Large intestine (tissue), 3 donors: ENCODE measurements around the gene C3orf70. TPM values are rescaled to one million over a fixed set of nuclear protein-coding genes. Genes with fewer than 3 reads are reported as not detected.
"Not testable (repeated sequence)": the region's sequence is repeated elsewhere in the genome, so short reads cannot be mapped to it uniquely, and the experiment has no call there.

ENCODE experiments used
- DNase-seq, 2 donors: peaks; one replicate each; pipeline versions ENCODE4 v3.0.0 to v3.0.0-alpha.2; 2013
- H3K27ac ChIP-seq: one replicate; pipeline ENCODE4 v1.5.1; 2013; ENCODE audit warnings: low read length
- H3K27me3 ChIP-seq: 2 replicates; pipeline ENCODE4 v1.6.1; 2013; ENCODE audit warnings: low read length; ENCODE audit not compliant: control insufficient read depth, insufficient read depth
- H3K36me3 ChIP-seq: 2 replicates; pipeline ENCODE4 v1.6.1; 2013; ENCODE audit warnings: low read length; ENCODE audit not compliant: control insufficient read depth, insufficient read depth
- H3K4me1 ChIP-seq: one replicate; pipeline ENCODE4 v1.6.1; 2013; ENCODE audit warnings: low read length; ENCODE audit not compliant: control insufficient read depth, insufficient read depth
- H3K4me3 ChIP-seq: one replicate; pipeline ENCODE4 v1.5.1; 2013; ENCODE audit warnings: low read length
- H3K9me3 ChIP-seq: one replicate; pipeline ENCODE4 v1.6.1; 2013; ENCODE audit warnings: mild to moderate bottlenecking, low read depth, low read length, moderate library complexity; ENCODE audit not compliant: control insufficient read depth
- WGBS: methylation state at CpG from one replicate; pipeline ENCODE4 v1.1.5; 2013; ENCODE audit warnings: low lambda C conversion rate; ENCODE audit not compliant: insufficient coverage; 5-methylcytosine and 5-hydroxymethylcytosine counted together
- polyA plus RNA-seq: library from polyadenylated mRNA; unstranded; fragments of 120-200 nt; gene quantifications from one replicate; pipeline ENCODE4 v1.2.1, GENCODE V29; 2013

The C3orf70 gene
- polyA plus RNA-seq, 1 donor, result 10.2 TPM

DNA sequence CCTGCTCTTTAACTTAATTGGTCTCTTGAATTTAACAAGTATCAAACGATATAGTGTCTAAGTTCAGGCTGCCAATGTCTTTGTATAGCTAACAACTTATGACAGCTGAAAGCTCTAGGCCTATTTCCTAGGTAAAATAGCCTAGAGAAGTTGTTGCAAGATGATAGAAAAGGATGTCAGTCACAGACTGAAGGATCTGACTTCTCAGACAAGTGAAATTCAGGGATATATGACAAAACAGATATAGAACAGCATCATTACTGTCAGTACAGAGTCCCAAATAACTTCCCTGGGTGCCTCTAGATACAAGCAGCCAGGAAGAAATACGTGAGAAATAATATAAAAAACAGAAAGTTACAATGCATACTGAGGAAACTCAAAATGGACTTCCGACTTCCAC lies 26.7 kb downstream of the C3orf70 start:
- H3K4me1 ChIP-seq, result no peaks in the 10 kb centered on the region
- no peaks in the 10 kb centered on the region for H3K9me3 ChIP-seq
- H3K36me3 ChIP-seq, result no peaks in the 10 kb centered on the region
- H3K4me3 ChIP-seq, result no peak overlapping the region
- H3K27me3 ChIP-seq, result no peaks in the 10 kb centered on the region
- H3K27ac ChIP-seq, result no peak overlapping the region
- no peak for DNase-seq
- 94% methylated on average over 2 of the region's 3 CpGs for WGBS

DNA sequence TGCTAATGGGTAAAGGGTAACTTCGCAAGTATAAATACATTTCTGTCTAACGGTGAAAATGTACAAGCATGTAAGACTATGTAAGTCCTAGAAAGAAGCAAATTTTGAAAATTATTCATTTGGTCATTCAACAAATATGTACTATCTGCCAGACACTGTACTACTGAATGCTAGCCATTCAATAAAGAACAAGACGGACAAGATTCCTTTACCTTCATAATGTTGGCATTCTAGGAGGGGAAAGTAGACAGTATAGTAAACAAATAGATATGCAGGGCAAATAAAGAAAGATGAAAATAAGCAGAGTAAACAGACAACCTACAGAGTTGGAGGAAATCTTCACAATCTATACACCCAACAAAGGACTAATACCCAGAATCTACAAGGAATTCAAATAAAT lies 32.7 kb downstream of the C3orf70 start:
- H3K9me3 ChIP-seq, result no peaks in the 10 kb centered on the region
- 93% methylated on average over 2 of the region's 3 CpGs for WGBS
- H3K27ac ChIP-seq, result no peak overlapping the region

DNA sequence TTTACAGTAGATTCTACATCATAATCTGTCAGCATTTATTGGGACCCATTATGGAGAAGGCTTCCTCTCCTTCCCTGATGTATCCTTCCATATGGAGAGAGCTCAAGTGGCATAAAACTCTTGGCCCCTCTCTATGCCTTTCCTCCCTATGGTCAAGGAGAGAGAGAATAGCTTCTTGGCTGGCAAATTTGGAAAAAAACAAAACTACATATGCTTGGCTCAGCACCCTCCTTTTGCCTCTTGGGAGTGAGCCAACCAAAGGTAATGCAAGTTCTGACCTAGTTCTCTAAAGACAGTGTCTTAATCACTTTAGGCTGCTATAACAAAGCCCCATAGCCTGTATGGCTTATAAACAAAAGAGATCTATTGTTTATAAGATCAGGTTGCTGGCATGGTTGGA lies 37.5 kb downstream of the C3orf70 start:
- H3K27ac ChIP-seq, result no peak overlapping the region
- H3K27me3 ChIP-seq, result no peaks in the 10 kb centered on the region
- no peak overlapping the region for H3K4me3 ChIP-seq
- H3K36me3 ChIP-seq, result no peaks in the 10 kb centered on the region
- no peaks in the 10 kb centered on the region for H3K9me3 ChIP-seq
- no peak for DNase-seq
- H3K4me1 ChIP-seq, result no peaks in the 10 kb centered on the region

More for the DNA sequence above, 32.7 kb downstream of the C3orf70 start:
- H3K27me3 ChIP-seq, result no peaks in the 10 kb centered on the region
- DNase-seq, result no peak
- H3K36me3 ChIP-seq, result no peaks in the 10 kb centered on the region
- no peak overlapping the region for H3K4me3 ChIP-seq
- H3K4me1 ChIP-seq, result no peaks in the 10 kb centered on the region

DNA sequence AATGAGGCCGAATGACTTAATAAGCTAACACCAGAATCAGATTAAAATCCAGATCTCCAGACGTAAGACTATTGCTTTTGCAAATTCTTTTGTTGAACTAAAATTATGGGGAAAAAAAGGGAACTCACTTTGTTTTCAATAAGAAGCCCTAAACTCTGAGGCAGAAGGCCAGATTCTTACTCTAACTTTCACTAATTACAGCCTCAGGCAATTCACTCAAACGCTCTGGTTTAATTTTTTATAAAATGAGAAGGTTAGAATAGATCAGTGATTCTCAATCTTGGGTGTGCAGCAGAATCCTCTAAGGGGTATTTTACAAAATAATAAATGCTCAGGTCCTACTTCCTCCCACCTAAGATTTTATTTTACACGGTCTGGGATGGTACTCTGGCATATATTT lies 38.1 kb downstream of the C3orf70 start:
- WGBS, result 100% methylated on average over 2 of the region's 4 CpGs
- H3K36me3 ChIP-seq, result no peaks in the 10 kb centered on the region
- no peak overlapping the region for H3K27ac ChIP-seq
- no peaks in the 10 kb centered on the region for H3K9me3 ChIP-seq
- no peak for DNase-seq
- no peaks in the 10 kb centered on the region for H3K4me1 ChIP-seq
- no peaks in the 10 kb centered on the region for H3K27me3 ChIP-seq
- H3K4me3 ChIP-seq, result no peak overlapping the region

- 89% methylated on average over 1 of the region's 5 CpGs for WGBS
- Histone ChIP-seq H3K9me3 (no peaks in the 10 kb centered on the region), H3K27ac (no peak overlapping the region), H3K27me3 (no peaks in the 10 kb centered on the region), H3K4me1 (no peaks in the 10 kb centered on the region), H3K36me3 (no peaks in the 10 kb centered on the region), H3K4me3 (no peak overlapping the region)
- no peak for DNase-seq
These were observed 40.7 kb downstream of the C3orf70 start for GRCh38 chr3:185112186-185112585.

GRCh38 chr3:185109012-185109411 lies 43.8 kb downstream of the C3orf70 start:
- H3K4me1 ChIP-seq, result not testable (repeated sequence)

GRCh38 chr3:185106256-185106890 lies 46.5 kb downstream of the C3orf70 start:
- no CpG with 5 or more reads among the region's 9 CpGs for WGBS

More at GRCh38 chr3:185109012-185109411, 43.8 kb downstream of the C3orf70 start:
- not testable (repeated sequence) for H3K27ac ChIP-seq, H3K9me3 ChIP-seq, H3K36me3 ChIP-seq, H3K27me3 ChIP-seq, H3K4me3 ChIP-seq, DNase-seq
- WGBS, result 77% methylated on average over 2 of the region's 2 CpGs

DNA sequence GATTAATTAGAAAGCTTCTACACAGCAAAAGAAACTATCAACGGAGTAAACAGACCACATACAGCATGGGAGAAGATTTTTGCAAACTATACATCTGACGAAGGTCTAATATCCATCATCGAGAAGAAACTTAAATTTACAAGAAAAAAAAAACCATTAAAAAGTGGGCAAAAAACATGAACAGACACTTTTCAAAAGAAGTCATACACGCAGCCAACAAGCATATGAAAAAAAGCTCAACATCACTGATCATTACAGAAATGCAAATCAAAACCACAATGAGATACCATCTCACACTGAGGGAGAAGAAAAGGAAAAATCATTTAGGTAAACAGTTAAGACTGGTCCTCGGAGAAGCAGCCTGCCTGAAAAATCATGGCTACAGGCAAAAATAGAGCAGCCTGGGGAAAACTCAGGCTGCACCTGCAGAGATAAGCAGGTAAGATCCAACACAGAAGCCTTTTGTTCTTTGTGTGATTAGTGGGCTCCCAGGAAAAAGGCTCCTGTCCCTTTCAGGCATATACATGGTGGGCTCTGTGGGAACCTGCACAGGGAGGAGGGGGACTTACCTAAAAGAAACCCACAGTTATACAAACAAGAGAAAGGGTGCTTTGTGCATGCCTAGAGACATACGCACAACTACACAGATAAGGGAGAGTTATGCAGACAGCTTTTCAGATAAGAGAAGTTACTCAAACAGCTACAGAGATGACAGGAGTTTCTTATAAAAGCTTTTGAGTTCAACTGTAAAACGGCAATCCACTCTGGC lies 49.3 kb downstream of the C3orf70 start:
- Histone ChIP-seq H3K9me3 (peaks cover 3% of the 10 kb centered on the region), H3K4me3 (no peak overlapping the region), H3K27me3 (no peaks in the 10 kb centered on the region), H3K27ac (no peak overlapping the region), H3K4me1 (no peaks in the 10 kb centered on the region), H3K36me3 (no peaks in the 10 kb centered on the region)
- DNase-seq, result no peak
- no CpG with 5 or more reads among the region's 7 CpGs for WGBS

More at GRCh38 chr3:185106256-185106890, 46.5 kb downstream of the C3orf70 start:
- H3K36me3 ChIP-seq, DNase-seq, H3K27me3 ChIP-seq, H3K9me3 ChIP-seq, H3K27ac ChIP-seq, H3K4me1 ChIP-seq, H3K4me3 ChIP-seq: not testable (repeated sequence)

GRCh38 chr3:185094697-185095096 lies 58.2 kb downstream of the C3orf70 start:
- 100% methylated on average over 1 of the region's 4 CpGs for WGBS
- Histone ChIP-seq H3K36me3 (no peaks in the 10 kb centered on the region), H3K4me3 (no peak overlapping the region), H3K9me3 (no peaks in the 10 kb centered on the region), H3K27ac (no peak overlapping the region), H3K27me3 (no peaks in the 10 kb centered on the region), H3K4me1 (no peaks in the 10 kb centered on the region)
- no peak for DNase-seq

DNA sequence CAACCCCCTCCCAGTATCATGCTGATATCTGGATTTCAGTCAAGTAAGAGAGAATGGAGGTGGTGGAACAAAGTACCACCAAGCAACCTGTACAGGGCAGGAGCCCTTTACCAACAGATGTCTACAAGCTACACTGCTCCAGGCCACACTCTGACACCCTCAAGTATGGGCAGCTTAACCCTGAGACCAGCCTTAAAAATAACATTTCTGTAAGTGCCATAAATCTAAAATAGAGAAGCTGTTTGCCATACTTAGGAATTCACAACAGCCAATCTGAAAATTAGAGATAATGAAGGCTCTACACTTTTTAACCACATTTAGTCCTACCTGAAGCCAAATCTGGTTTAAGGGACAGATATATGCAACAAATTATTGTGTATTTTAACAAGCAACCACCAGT lies 59.7 kb downstream of the C3orf70 start:
- no peak for DNase-seq
- Histone ChIP-seq H3K4me1 (no peaks in the 10 kb centered on the region), H3K4me3 (no peak overlapping the region)

DNA sequence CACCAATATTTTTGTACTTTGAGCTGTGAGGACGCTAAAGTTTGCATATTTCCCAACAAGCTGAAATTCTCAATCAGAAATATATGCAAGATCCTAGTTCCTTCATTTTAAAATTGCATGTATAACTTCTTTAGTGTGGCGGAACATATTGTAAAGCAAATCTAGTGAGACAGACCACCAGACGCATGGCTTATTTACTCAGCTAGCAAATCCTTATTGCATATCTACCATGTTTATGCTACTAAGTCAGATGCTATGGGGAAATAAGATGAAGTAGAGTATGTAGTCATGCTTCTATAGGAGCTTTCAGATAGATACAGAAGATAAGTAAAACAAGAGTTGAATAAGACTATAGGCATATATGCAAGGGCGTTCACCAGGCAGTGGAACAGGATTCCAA lies 62.0 kb downstream of the C3orf70 start:
- Histone ChIP-seq H3K27ac (no peak overlapping the region), H3K27me3 (no peaks in the 10 kb centered on the region), H3K4me1 (no peaks in the 10 kb centered on the region), H3K9me3 (no peaks in the 10 kb centered on the region), H3K36me3 (no peaks in the 10 kb centered on the region), H3K4me3 (no peak overlapping the region)
- DNase-seq, result no peak
- WGBS, result 100% methylated on average over 2 of the region's 4 CpGs

More for the DNA sequence above, 59.7 kb downstream of the C3orf70 start:
- no peaks in the 10 kb centered on the region for H3K27me3 ChIP-seq
- H3K36me3 ChIP-seq, result no peaks in the 10 kb centered on the region
- no peak overlapping the region for H3K27ac ChIP-seq
- H3K9me3 ChIP-seq, result no peaks in the 10 kb centered on the region
